SK-N-MC (cell line): Measurements from ENCODE around the gene ANKS6.

Experiments
- EZH2 ChIP-seq: fragments of 200-600 bp; sonication (generic); IDR thresholded peaks from one replicate; pipeline ENCODE4 v1.6.1; 2017; ENCODE audit warnings: antibody characterized with exemption
- POLR2AphosphoS5 ChIP-seq: IDR thresholded peaks from 2 replicates; pipeline ENCODE4 v1.6.1; 2012; ENCODE audit warnings: mild to moderate bottlenecking, low read depth, low read length, borderline replicate concordance

- no peak for TF ChIP-seq EZH2
- TF ChIP-seq POLR2AphosphoS5: no peak
Observed at GRCh38 chr9:98796364-98797101, at the start of gene ANKS6.
